Liver (tissue), 9 donors: ENCODE data around the gene KRTAP1-4. TPM values are rescaled to one million over a fixed set of nuclear protein-coding genes. Genes with fewer than 3 reads are reported as not detected.
"Not testable (repeated sequence)": the region's sequence is repeated elsewhere in the genome, so short reads cannot be mapped to it uniquely, and the experiment has no call there.

Experiments
- DNase-seq: peaks from one replicate; pipeline ENCODE4 v3.0.0-alpha.2; 2017; ENCODE audit warnings: low spot score
- H3K27ac ChIP-seq, 2 donors: one replicate each; pipeline ENCODE4 v1.7.0; 2013; ENCODE audit warnings: inconsistent platforms in 2 of 2, low read length in 2 of 2, control low read depth in 1 of 2, low read depth in 1 of 2, mild to moderate bottlenecking in 1 of 2
- H3K27me3 ChIP-seq, 4 donors: one replicate each; pipeline versions ENCODE4 v1.6.1 to v1.7.0; 2013; ENCODE audit warnings: low read length in 3 of 4, inconsistent platforms in 1 of 4, mild to moderate bottlenecking in 1 of 4, moderate library complexity in 1 of 4; ENCODE audit not compliant: control insufficient read depth in 4 of 4, insufficient read depth in 4 of 4
- H3K36me3 ChIP-seq, 4 donors: one replicate each; pipeline versions ENCODE4 v1.6.1 to v1.7.0; 2013; ENCODE audit warnings: low read length in 3 of 4, mild to moderate bottlenecking in 3 of 4, low read depth in 1 of 4, moderate library complexity in 1 of 4; ENCODE audit not compliant: control insufficient read depth in 4 of 4, insufficient read depth in 3 of 4
- H3K4me1 ChIP-seq, 4 donors: one replicate each; pipeline versions ENCODE4 v1.6.1 to v1.7.0; 2013; ENCODE audit warnings: low read length in 3 of 4, mild to moderate bottlenecking in 3 of 4, moderate library complexity in 1 of 4; ENCODE audit not compliant: control insufficient read depth in 4 of 4, insufficient read depth in 4 of 4
- H3K4me3 ChIP-seq, 3 donors: one replicate each; pipeline versions ENCODE4 v1.6.1 to v1.7.0; 2013; ENCODE audit warnings: low read length in 3 of 3, control low read depth in 1 of 3, low read depth in 1 of 3, mild to moderate bottlenecking in 1 of 3
- H3K9ac ChIP-seq, 2 donors: one replicate each; pipeline ENCODE4 v1.7.0; 2013; ENCODE audit warnings: low read length in 2 of 2, mild to moderate bottlenecking in 2 of 2, moderate library complexity in 2 of 2, control low read depth in 1 of 2, low read depth in 1 of 2
- H3K9me3 ChIP-seq, 4 donors: one replicate each; pipeline versions ENCODE4 v1.6.1 to v1.7.0; 2013; ENCODE audit warnings: low read length in 3 of 4; ENCODE audit not compliant: control insufficient read depth in 4 of 4
- FOXA2 ChIP-seq: IDR thresholded peaks from 2 replicates; pipeline ENCODE4 v1.6.1; 2016; ENCODE audit warnings: antibody characterized with exemption
- GABPA ChIP-seq, 2 donors: IDR thresholded peaks in 1 of 2; conservative IDR thresholded peaks in 1 of 2; 2 replicates each; pipeline ENCODE4 v1.6.1; 2016; ENCODE audit warnings: antibody characterized with exemption in 2 of 2, mild to moderate bottlenecking in 1 of 2, moderate library complexity in 1 of 2
- HNF4A ChIP-seq, 2 donors: conservative IDR thresholded peaks; 2 replicates each; pipeline ENCODE4 v1.6.1; 2016; ENCODE audit warnings: antibody characterized with exemption in 2 of 2, mild to moderate bottlenecking in 2 of 2
- HNF4G ChIP-seq: IDR thresholded peaks from 2 replicates; pipeline ENCODE4 v1.6.1; 2016; ENCODE audit warnings: antibody characterized with exemption
- JUND ChIP-seq, 2 donors: IDR thresholded peaks; 2 replicates each; pipeline ENCODE4 v1.6.1; 2016; ENCODE audit warnings: antibody characterized with exemption in 2 of 2
- RAD21 ChIP-seq, 2 donors: IDR thresholded peaks; 2 replicates each; pipeline ENCODE4 v1.6.1; 2016; ENCODE audit warnings: antibody characterized with exemption in 2 of 2, mild to moderate bottlenecking in 2 of 2
- RXRA ChIP-seq, 2 donors: IDR thresholded peaks; 2 replicates each; pipeline ENCODE4 v1.6.1; 2017 to 2018; ENCODE audit warnings: antibody characterized with exemption in 2 of 2, mild to moderate bottlenecking in 1 of 2
- SP1 ChIP-seq: IDR thresholded peaks from 2 replicates; pipeline ENCODE4 v1.6.1; 2018; ENCODE audit warnings: antibody characterized with exemption, mild to moderate bottlenecking
- TAF1 ChIP-seq: conservative IDR thresholded peaks from 2 replicates; pipeline ENCODE4 v1.6.1; 2016; ENCODE audit warnings: antibody characterized with exemption, mild to moderate bottlenecking
- YY1 ChIP-seq: IDR thresholded peaks from 2 replicates; pipeline ENCODE4 v1.6.1; 2016; ENCODE audit warnings: antibody characterized with exemption, mild to moderate bottlenecking
- WGBS: extraction: QIAGEN DNeasy Blood & Tissue Kit; methylation state at CpG from one replicate; pipeline ENCODE4 v1.1.7; 2013; 5-methylcytosine and 5-hydroxymethylcytosine counted together
- polyA plus RNA-seq, 2 donors: library from polyadenylated mRNA; stranded (reverse) in 1 of 2; unstranded in 1 of 2; fragments of 200-250 nt in 1 of 2; fragments of >200 nt in 1 of 2; fragmentation: Nextera tagmentation in 1 of 2; extraction: Ambion mirVana in 1 of 2; gene quantifications; one replicate each; pipeline versions ENCODE4 v1.2.1 to v1.2.3, GENCODE V29; 2013 to 2015
- total RNA-seq, 2 donors: library from RNA; depleted of rRNA; stranded (reverse); fragments of >200 nt; gene quantifications; one replicate each; pipeline ENCODE4 v1.2.3, GENCODE V29; 2014
- TF ChIP-seq, protein P1 (sequence below): IDR thresholded peaks from 2 replicates; pipeline ENCODE4 v1.6.1; 2016; ENCODE audit warnings: antibody characterized with exemption
- TF ChIP-seq, protein P2 (sequence below): fragments of 150-350 bp; IDR thresholded peaks from 2 replicates; pipeline ENCODE4 v1.5.1; 2017; ENCODE audit warnings: improper control_type of control experiment, low read depth, low read length; ENCODE audit not compliant: missing input control
- TF ChIP-seq, protein P3 (sequence below): IDR thresholded peaks from 2 replicates; pipeline ENCODE4 v1.6.1; 2016; ENCODE audit warnings: antibody characterized with exemption
- TF ChIP-seq, protein P4 (sequence below): IDR thresholded peaks from 2 replicates; pipeline ENCODE4 v1.6.1; 2016; ENCODE audit warnings: antibody characterized with exemption
- donor health status: healthy.
- donor health status: healthy.
- donor health status: healthy.
- donor health status: healthy.
- donor health status: healthy.

KRTAP1-4 gene
- total and polyA plus RNA-seq, 4 donors, result not detected

DNA sequence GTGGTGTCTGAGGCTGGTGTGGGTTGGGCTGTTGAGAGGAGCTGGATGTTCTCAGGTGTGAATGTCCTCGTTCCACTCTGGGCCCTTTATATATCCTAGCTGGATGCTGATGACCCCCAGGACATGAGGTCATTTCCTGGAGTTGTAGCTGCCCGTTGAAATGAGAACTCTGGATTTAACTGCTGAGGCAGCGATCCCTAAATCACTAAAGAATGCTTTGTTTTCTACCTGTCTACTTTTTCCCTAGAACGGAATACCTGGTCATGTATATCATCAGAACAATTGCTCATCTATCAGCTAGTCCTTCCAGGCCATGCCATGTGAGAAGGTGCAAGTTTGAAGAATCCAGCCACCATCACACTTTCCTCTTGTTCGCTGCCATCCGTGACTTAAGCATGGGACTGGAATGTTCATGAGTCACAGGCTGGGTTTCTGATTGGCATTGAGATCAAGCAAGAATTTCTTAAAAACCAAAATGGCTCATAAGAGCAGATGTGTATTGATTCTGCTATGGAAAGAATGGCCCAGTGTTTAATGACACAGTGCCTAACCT, 30.1 kb upstream of the KRTAP1-4 start, which contains the start of gene KRTAP2-3:
Gene KRTAP2-3, minus strand, starts transcription at position 63 of the 553 bp plus-strand sequence. CDS start 64 bp downstream, outside the sequence.
- TF ChIP-seq YY1, result no peak
- TF ChIP-seq FOXA2, result no peak
- no peak for TF ChIP-seq HNF4G
- no peak for TF ChIP-seq SP1
- TF ChIP-seq, protein P1, sequence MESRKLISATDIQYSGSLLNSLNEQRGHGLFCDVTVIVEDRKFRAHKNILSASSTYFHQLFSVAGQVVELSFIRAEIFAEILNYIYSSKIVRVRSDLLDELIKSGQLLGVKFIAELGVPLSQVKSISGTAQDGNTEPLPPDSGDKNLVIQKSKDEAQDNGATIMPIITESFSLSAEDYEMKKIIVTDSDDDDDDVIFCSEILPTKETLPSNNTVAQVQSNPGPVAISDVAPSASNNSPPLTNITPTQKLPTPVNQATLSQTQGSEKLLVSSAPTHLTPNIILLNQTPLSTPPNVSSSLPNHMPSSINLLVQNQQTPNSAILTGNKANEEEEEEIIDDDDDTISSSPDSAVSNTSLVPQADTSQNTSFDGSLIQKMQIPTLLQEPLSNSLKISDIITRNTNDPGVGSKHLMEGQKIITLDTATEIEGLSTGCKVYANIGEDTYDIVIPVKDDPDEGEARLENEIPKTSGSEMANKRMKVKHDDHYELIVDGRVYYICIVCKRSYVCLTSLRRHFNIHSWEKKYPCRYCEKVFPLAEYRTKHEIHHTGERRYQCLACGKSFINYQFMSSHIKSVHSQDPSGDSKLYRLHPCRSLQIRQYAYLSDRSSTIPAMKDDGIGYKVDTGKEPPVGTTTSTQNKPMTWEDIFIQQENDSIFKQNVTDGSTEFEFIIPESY, result no peak
- TF ChIP-seq, protein P2, sequence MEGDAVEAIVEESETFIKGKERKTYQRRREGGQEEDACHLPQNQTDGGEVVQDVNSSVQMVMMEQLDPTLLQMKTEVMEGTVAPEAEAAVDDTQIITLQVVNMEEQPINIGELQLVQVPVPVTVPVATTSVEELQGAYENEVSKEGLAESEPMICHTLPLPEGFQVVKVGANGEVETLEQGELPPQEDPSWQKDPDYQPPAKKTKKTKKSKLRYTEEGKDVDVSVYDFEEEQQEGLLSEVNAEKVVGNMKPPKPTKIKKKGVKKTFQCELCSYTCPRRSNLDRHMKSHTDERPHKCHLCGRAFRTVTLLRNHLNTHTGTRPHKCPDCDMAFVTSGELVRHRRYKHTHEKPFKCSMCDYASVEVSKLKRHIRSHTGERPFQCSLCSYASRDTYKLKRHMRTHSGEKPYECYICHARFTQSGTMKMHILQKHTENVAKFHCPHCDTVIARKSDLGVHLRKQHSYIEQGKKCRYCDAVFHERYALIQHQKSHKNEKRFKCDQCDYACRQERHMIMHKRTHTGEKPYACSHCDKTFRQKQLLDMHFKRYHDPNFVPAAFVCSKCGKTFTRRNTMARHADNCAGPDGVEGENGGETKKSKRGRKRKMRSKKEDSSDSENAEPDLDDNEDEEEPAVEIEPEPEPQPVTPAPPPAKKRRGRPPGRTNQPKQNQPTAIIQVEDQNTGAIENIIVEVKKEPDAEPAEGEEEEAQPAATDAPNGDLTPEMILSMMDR, result no peak
- no peak for TF ChIP-seq RXRA (IDR thresholded peaks at IDR 0.05)
- no peak for TF ChIP-seq JUND (IDR thresholded peaks at IDR 0.05)
- no peak for TF ChIP-seq RAD21 (IDR thresholded peaks at IDR 0.05)
- TF ChIP-seq HNF4A (conservative IDR thresholded peaks at IDR 0.05), result no peak
- Histone ChIP-seq H3K27me3 (peaks cover 0 to 9% (median 0%) of the 10 kb centered on the region in 4 donors), H3K4me1 (no peaks in the 10 kb centered on the region), H3K4me3 (no peak within 1 kb of the TSS), H3K36me3 (no peaks in the 10 kb centered on the region), H3K9me3 (no peaks in the 10 kb centered on the region), H3K9ac (no peak within 1 kb of the TSS), H3K27ac (no peak within 1 kb of the TSS)
- no peak for DNase-seq
- 66% methylated on average over 6 of the region's 6 CpGs for WGBS

DNA sequence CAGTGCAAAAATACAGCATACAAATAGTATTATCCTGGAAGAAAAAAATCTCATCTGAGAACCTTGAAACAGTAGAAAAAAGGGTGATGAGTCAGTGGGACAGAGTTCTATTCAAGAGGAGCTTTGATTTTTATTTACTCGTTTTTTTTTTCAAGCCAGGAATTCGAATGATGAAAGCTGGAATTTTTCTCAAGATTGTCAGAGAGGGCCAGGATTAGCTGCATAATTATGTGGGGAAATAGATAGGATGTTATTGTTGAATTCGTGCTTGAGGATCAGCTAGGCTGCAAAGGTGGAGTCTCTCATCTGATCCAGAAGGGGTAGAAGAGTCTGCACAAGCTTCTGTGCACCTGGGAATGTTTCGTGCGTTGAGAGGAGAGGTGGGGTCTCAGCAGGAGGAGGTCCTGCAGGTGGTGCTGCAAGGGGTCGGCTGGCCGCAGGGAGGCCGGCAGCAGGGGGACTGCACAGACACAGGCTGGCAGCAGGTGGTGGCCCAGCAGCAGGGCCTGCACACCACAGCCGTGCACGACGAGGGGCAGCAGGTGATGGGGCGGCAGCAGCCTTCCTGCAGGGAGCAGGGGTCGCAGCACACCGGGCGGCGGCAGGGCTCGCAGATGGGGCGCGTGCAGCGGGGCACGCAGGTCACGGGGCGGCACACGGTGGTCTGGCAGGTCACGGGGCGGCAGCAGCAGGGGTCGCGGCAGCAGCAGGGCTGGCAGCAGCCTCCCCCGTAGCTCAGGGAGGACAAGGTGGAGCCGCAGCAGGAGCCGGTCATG, 29.5 kb upstream of the KRTAP1-4 start:
- not testable (repeated sequence) for H3K9ac ChIP-seq

DNA sequence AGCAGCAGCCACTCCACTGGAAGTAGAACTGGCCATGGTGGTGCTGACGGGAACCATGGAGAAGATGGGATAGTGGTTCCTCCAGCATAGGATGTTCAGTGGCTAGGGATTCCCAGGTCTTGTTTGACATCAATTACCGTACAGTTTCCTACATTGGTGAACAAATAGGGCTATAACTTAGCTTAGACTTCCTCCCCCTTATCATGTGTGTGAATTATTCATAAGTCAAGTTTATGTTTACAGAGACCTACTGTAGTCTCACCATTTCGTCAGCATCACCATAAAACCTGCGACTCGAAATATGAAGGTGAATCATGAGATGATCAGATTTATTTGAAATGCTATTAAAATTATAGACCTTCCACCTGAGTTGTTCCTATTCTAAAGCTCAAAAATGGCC, 28.7 kb upstream of the KRTAP1-4 start:
- Histone ChIP-seq H3K4me1 (no peaks in the 10 kb centered on the region), H3K4me3 (no peak overlapping the region), H3K27me3 (peaks cover 0 to 9% (median 0%) of the 10 kb centered on the region in 4 donors), H3K9ac (no peak overlapping the region), H3K36me3 (no peaks in the 10 kb centered on the region), H3K27ac (no peak overlapping the region), H3K9me3 (no peaks in the 10 kb centered on the region)
- WGBS, result 84% methylated on average over 5 of the region's 5 CpGs
- DNase-seq, result no peak
- TF ChIP-seq RAD21 (IDR thresholded peaks at IDR 0.05), result no peak
- no peak for TF ChIP-seq TAF1
- no peak for TF ChIP-seq RXRA (IDR thresholded peaks at IDR 0.05)
- TF ChIP-seq, protein P3, sequence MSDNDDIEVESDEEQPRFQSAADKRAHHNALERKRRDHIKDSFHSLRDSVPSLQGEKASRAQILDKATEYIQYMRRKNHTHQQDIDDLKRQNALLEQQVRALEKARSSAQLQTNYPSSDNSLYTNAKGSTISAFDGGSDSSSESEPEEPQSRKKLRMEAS, result no peak
- TF ChIP-seq SP1, result no peak
- TF ChIP-seq GABPA (IDR thresholded peaks at IDR 0.05 in 1 of 2, conservative IDR thresholded peaks at IDR 0.05 in 1 of 2), result no peak
- TF ChIP-seq, protein P4, sequence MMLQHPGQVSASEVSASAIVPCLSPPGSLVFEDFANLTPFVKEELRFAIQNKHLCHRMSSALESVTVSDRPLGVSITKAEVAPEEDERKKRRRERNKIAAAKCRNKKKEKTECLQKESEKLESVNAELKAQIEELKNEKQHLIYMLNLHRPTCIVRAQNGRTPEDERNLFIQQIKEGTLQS, result no peak

More for the DNA sequence above, 29.5 kb upstream of the KRTAP1-4 start:
- 24% methylated on average over 10 of the region's 31 CpGs for WGBS
- H3K4me1 ChIP-seq, H3K27me3 ChIP-seq, H3K4me3 ChIP-seq, H3K27ac ChIP-seq, DNase-seq, H3K9me3 ChIP-seq, H3K36me3 ChIP-seq: not testable (repeated sequence)
